Measurements from ENCODE around the gene CYP4V2.

- TF ChIP-seq EZH2 (IDR thresholded peaks at IDR 0.05; ENCODE audit: insufficient read depth, poor library complexity, severe bottlenecking) = no peak
- no peak for TF ChIP-seq EZH2phosphoT487 (IDR thresholded peaks at IDR 0.05; ENCODE audit: insufficient read depth, low read depth)
These were observed 30.2 kb upstream of the CYP4V2 start for GRCh38 chr4:186161138-186161537.

All from GM23248 (cell line).